AG04449 (cell line): ENCODE results near the gene IYD.

Source experiments
- CTCF ChIA-PET: fragments of 350-600 bp; formaldehyde crosslinking; extraction: SDS; loops from one replicate; lab custom pipeline; 2021; ENCODE audit warnings: antibody characterized with exemption; lab: Yijun Ruan, JAX
- POLR2A ChIA-PET: fragments of 400-600, 350-600 bp; formaldehyde crosslinking; extraction: SDS; loops from one replicate; lab custom pipeline; 2020; ENCODE audit warnings: antibody characterized with exemption, inconsistent platforms; lab: Yijun Ruan, JAX
- DNase-seq: peaks from one replicate; pipeline ENCODE4 v3.0.0-alpha.2; 2010; ENCODE audit warnings: low read depth, low spot score
- H3K4me3 ChIP-seq: 2 replicates; pipeline ENCODE4 v1.5.1; 2011; ENCODE audit warnings: low read depth, mild to moderate bottlenecking, control low read depth, low read length
- CTCF ChIP-seq: IDR thresholded peaks from one replicate; pipeline ENCODE4 v1.5.1; 2011; ENCODE audit warnings: mild to moderate bottlenecking, moderate library complexity, low read length, control low read depth, inconsistent platforms; ENCODE audit not compliant: insufficient read depth; ENCODE audit errors: missing control alignments

IYD gene

DNA sequence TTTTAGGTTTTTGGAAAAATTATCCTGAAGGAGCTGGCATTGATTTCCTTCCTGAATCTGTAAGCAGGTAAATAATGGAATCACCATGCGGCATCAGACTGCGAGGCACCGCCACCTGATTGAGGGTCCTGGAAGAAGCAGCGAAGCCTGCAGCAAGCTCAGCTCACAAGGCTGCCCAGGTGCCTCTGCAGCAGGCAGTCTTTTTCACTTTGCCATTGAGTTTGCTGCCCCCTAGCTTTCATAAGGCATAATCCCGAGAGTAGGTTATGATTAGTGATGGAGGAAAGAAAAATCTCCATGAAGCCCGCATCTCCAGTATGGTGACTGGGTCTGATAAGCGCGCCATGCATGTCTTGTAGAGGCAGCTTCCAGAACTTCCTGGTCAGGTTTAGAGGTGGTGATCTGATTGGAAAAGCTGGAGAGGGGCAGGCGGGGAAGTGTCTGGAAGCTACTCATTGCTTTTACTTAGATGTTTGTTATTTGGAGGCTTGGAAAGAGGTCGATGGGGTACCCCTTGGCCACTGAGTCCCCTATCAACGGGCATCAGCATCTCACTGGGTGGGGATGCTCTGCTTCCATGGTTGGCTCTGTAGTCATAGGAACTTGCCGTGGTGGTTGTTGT, 26.7 kb downstream of the IYD start:
- peak; percentile 62 for TF ChIP-seq CTCF
- no peak overlapping the region for H3K4me3 ChIP-seq
- CTCF ChIA-PET: interaction anchor here (0.6 to 7.0 kb wide), 50 partner anchors 8 to 461 kb away, joined by 3 to 170 read pairs (median 5); partner anchors contain the start of gene ULBP3
- no peak for DNase-seq
- POLR2A ChIA-PET: no interaction called here

GRCh38 chr6:150403458-150404246, 34.8 kb downstream of the IYD start:
- no peak overlapping the region for H3K4me3 ChIP-seq
- ChIA-PET CTCF (interaction anchor here (1.2 to 3.5 kb wide), 3 partner anchors 9 to 323 kb away, joined by 3 to 33 read pairs (median 3); no protein-coding TSS in a partner anchor), POLR2A (no interaction called here)
- TF ChIP-seq CTCF: no peak
- DNase-seq: peak; percentile 52

DNA sequence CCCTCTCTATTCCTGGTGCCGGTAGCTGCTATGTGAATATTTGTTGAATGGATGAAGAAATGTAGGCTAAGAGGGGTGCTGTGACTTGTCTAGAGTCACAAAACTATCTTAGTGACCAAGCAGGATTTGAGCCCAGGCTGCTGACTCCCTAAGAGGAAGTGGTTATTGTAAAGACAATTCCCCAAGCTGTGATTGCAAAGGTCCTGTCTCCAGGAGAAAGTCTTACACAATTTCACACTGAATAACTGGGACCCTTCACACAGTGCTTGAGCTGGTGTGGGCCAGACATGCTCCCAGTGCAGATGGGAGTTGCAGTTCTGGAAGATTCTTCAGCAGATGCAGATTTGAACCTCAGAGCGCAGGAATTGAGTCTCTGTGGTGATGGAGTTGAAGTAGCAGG, 38.1 kb downstream of the IYD start:
- no peak for TF ChIP-seq CTCF
- POLR2A ChIA-PET: no interaction called here
- CTCF ChIA-PET: interaction anchor here (3.7 to 7.4 kb wide), 2 partner anchors 11 kb away, joined by 21 to 89 read pairs; no protein-coding TSS in a partner anchor
- H3K4me3 ChIP-seq: no peak overlapping the region
- no peak for DNase-seq

DNA sequence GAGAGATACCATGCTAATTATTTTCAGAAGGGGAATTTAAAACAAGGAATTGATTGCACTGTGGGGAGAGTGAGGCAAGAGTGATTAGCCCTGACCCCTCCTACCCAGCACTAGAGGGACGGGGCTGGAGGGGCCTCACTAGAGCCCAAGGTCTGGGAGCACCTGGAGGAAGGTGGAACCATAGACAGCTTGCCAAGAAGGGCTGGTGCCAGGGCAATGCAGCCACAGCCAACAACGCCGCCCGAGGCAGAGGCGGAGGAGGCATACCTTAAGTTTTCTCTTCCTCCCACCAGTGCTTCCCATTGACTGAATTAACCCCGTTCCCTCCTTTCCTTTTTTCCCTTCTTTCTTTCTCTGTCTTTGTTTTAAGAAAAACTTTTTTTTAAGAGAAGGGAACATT, 40.0 kb downstream of the IYD start:
- CTCF ChIA-PET: interaction anchor here (2.0 to 7.4 kb wide), 4 partner anchors 9 to 409 kb away, joined by 5 to 89 read pairs (median 17); no protein-coding TSS in a partner anchor
- no peak for TF ChIP-seq CTCF
- DNase-seq: no peak
- POLR2A ChIA-PET: no interaction called here
- H3K4me3 ChIP-seq: no peak overlapping the region

DNA sequence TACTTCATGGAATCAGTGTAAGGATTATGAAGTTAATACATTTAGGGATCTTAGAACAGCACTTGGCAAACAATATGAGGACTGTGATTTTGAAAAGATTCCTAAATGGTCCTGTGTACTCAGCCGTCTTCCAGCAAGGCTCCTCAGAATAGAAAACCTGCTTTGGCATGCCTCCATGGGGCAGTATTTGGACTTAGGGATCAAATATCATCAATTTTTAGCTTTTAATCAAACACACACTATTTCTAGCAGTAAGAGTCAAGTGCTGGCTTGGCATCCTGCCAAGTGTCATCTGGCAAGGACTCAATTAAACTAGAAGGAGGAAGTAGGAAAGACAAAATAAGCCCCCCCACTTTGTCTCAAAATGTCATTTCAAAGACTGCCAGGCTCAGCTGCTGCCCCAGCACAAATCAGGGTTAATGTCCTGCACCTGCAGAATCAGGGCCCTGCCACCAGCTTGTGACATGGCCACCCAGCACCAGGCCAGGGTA, 40.8 kb downstream of the IYD start:
- no peak for TF ChIP-seq CTCF
- no peak overlapping the region for H3K4me3 ChIP-seq
- ChIA-PET POLR2A (no interaction called here), CTCF (interaction anchor here (2.0 to 7.4 kb wide), 4 partner anchors 8 to 408 kb away, joined by 5 to 89 read pairs (median 17); no protein-coding TSS in a partner anchor)
- DNase-seq: no peak

GRCh38 chr6:150410399-150410798, 41.6 kb downstream of the IYD start:
- no peak overlapping the region for H3K4me3 ChIP-seq
- POLR2A ChIA-PET: no interaction called here
- no peak for TF ChIP-seq CTCF
- CTCF ChIA-PET: interaction anchor here (1.2 to 7.4 kb wide), 5 partner anchors 9 to 408 kb away, joined by 3 to 89 read pairs (median 7); no protein-coding TSS in a partner anchor
- no peak for DNase-seq
